Suppressor macrophage (primary cell): Measurements from ENCODE around the gene ZNF442.
"Not testable (repeated sequence)": the region's sequence is repeated elsewhere in the genome, so short reads cannot be mapped to it uniquely, and the experiment has no call there.

Experiments used
- DNase-seq, 4 experiments: peaks; one replicate each; pipeline ENCODE4 v3.0.0-alpha.2; 2020 to 2022

The ZNF442 gene

GRCh38 chr19:12330340-12330739, 35.1 kb downstream of the ZNF442 start:
- no peak for DNase-seq

- DNase-seq: no peak
Measured at GRCh38 chr19:12325690-12326089, 39.8 kb downstream of the ZNF442 start.

- DNase-seq: no peak
Measured at GRCh38 chr19:12318782-12319413, 46.6 kb downstream of the ZNF442 start.

- DNase-seq: no peak
Measured at GRCh38 chr19:12314553-12314952, 50.9 kb downstream of the ZNF442 start.

GRCh38 chr19:12308891-12309290, 56.6 kb downstream of the ZNF442 start:
- DNase-seq: not testable (repeated sequence)
